Stomach (tissue), 9 donors: ENCODE data around the gene ELL2. TPM values are rescaled to one million over a fixed set of nuclear protein-coding genes. Genes with fewer than 3 reads are reported as not detected.

Source experiments
- DNase-seq, 2 donors: peaks; one replicate each; pipeline versions ENCODE4 v3.0.0 to v3.0.0-alpha.2; 2013 to 2019
- H3K27ac ChIP-seq, 5 donors: fragments of 200-600 bp in 4 of 5; sonication (generic) in 4 of 5; one replicate each; pipeline ENCODE4 v1.5.1; 2013 to 2019; ENCODE audit warnings: mild to moderate bottlenecking in 1 of 5, moderate library complexity in 1 of 5
- H3K27me3 ChIP-seq, 3 donors: fragments of 200-600 bp; sonication (generic); one replicate each; pipeline ENCODE4 v1.5.1; 2017 to 2019; ENCODE audit warnings: mixed run types in 1 of 3
- H3K36me3 ChIP-seq, 4 donors: fragments of 200-600 bp; sonication (generic); 1 replicate in 3 of 4; 2 replicates in 1 of 4; pipeline ENCODE4 v1.5.1; 2016 to 2019
- H3K4me1 ChIP-seq, 4 donors: fragments of 200-600 bp; sonication (generic); one replicate each; pipeline ENCODE4 v1.5.1; 2016 to 2019
- H3K4me3 ChIP-seq, 4 donors: fragments of 200-600 bp; sonication (generic) in 3 of 4; one replicate each; pipeline ENCODE4 v1.5.1; 2016 to 2019; ENCODE audit warnings: mild to moderate bottlenecking in 1 of 4
- H3K9me3 ChIP-seq, 4 donors: fragments of 200-600 bp; sonication (generic); one replicate each; pipeline ENCODE4 v1.5.1; 2016 to 2019
- CTCF ChIP-seq, 7 experiments: fragments of 450-650 bp in 4 of 7; fragments of 200-600 bp in 3 of 7; sonication (generic) in 3 of 7; IDR thresholded peaks; one replicate each; pipeline ENCODE4 v1.5.1; 2016 to 2019; ENCODE audit warnings: antibody characterized with exemption in 7 of 7, control low read depth in 2 of 7, mild to moderate bottlenecking in 1 of 7
- EP300 ChIP-seq: sonication (generic); formaldehyde crosslinking; IDR thresholded peaks from one replicate; pipeline ENCODE4 v1.6.1; 2017; ENCODE audit warnings: antibody characterized with exemption
- POLR2A ChIP-seq, 4 donors: fragments of 450-650 bp; IDR thresholded peaks; one replicate each; pipeline ENCODE4 v1.6.1; 2016; ENCODE audit warnings: antibody characterized with exemption in 4 of 4, control low read depth in 2 of 4, mild to moderate bottlenecking in 1 of 4, moderate library complexity in 1 of 4
- POLR2AphosphoS5 ChIP-seq, 3 donors: sonication (generic); formaldehyde crosslinking; IDR thresholded peaks; one replicate each; pipeline ENCODE4 v1.6.1; 2016; ENCODE audit warnings: antibody characterized with exemption in 3 of 3
- WGBS, 5 donors: extraction: QIAGEN DNeasy Blood & Tissue Kit in 3 of 5; methylation state at CpG; one replicate each; pipeline versions ENCODE4 v1.1.5 to v1.1.7; 2013 to 2018; 5-methylcytosine and 5-hydroxymethylcytosine counted together
- intact Hi-C: fragments of 100-400 bp; cut with DNase I; formaldehyde crosslinking; loops from one replicate; pipeline ENCODE4 v1.15.1; 2023; ENCODE audit warnings: low total_unique reads
- polyA plus RNA-seq, 3 donors: library from polyadenylated mRNA; stranded (reverse); fragments of 200-250 nt; gene quantifications; one replicate each; pipeline ENCODE4 v1.2.3, GENCODE V29; 2013
- total RNA-seq, 5 donors: library from RNA; depleted of rRNA; stranded (reverse); fragments of >200 nt; gene quantifications; one replicate each; pipeline versions ENCODE4 v1.1.0 to v1.2.3, GENCODE V29; 2014 to 2016
- donor health status: healthy with polysubstance abuse.
- donor health status: Bipolar disorder and iron deficiency.
- donor health status: healthy.

The ELL2 gene
- total and polyA plus RNA-seq, 8 donors, result 24.7 to 279 (median 98.0) TPM

- no peak for TF ChIP-seq CTCF (IDR thresholded peaks at IDR 0.05)
- TF ChIP-seq POLR2AphosphoS5 (IDR thresholded peaks at IDR 0.05), result no peak
- no peak for TF ChIP-seq POLR2A (IDR thresholded peaks at IDR 0.05)
- no peak for TF ChIP-seq EP300
- Histone ChIP-seq H3K27me3 (no peaks in the 10 kb centered on the region), H3K4me1 (peaks cover 33 to 98% (median 70%) of the 10 kb centered on the region in 4 donors), H3K9me3 (no peaks in the 10 kb centered on the region), H3K36me3 (peaks cover 0 to 26% (median 11%) of the 10 kb centered on the region in 4 donors), H3K4me3 (no peak overlapping the region), H3K27ac (no peak overlapping the region)
- DNase-seq, result no peak
- intact Hi-C loops, result no loop called here
Measured at GRCh38 chr5:95941756-95942155, 19.9 kb downstream of the ELL2 start.

DNA sequence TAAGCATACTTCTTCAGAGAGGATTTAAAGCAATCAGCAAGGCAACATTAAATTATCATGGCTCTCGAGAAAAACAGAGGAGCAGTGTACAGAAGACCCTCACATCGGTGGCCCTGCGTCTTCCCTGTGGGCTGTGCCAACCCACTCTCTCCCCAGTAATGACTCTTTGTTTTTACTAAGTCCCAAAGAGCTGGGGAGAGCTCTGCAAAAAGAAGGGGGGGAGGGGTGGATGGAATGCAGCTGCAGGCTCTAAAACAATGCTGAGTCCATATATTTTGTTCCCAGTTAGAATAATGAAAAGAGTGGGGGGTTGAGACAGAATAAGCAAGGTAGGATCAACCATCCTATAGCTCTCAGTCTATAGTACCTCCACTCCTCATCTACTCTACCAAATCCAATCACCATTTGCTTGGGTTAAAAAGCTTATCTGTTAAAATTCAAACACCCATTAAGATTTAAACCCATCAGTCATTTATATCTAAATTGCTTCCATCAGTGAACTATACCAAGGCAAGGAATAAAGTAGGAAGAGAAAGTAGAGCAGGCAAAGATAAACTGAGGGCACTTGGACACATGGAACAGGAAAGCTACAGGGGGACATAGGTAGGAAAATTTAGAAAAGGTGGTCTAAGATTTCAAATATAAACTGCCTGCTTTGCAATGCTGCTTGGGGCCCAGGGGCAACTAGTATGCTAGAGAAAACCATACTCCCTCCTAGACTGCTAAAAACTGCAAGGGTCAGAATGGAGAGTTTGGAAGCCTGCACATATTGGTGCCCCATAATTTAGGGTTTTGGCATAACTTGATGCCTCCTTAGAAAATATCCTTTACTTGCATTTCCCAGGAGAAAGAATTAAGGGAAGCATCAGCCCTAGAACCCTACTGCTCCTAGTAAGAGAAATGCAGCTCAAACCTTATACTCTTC lies 20.6 kb downstream of the ELL2 start:
- Histone ChIP-seq H3K4me1 (peaks cover 31 to 98% (median 64%) of the 10 kb centered on the region in 4 donors), H3K27me3 (no peaks in the 10 kb centered on the region), H3K27ac (peak overlapping the region in 1 of 5 donors; percentile 24), H3K36me3 (peaks cover 0 to 31% (median 14%) of the 10 kb centered on the region in 4 donors), H3K9me3 (no peaks in the 10 kb centered on the region), H3K4me3 (no peak overlapping the region)
- DNase-seq, result peak in 1 of 2 donors; percentile 37
- intact Hi-C loops, result no loop called here
- TF ChIP-seq POLR2A (IDR thresholded peaks at IDR 0.05), result no peak
- TF ChIP-seq POLR2AphosphoS5 (IDR thresholded peaks at IDR 0.05), result no peak
- no peak for TF ChIP-seq CTCF (IDR thresholded peaks at IDR 0.05)
- 60 to 68% (median 63%) methylated on average over 3 of the region's 3 CpGs for WGBS, 5 donors

- Histone ChIP-seq H3K27me3 (no peaks in the 10 kb centered on the region), H3K4me3 (no peak overlapping the region), H3K27ac (no peak overlapping the region), H3K36me3 (peaks cover 0 to 34% (median 16%) of the 10 kb centered on the region in 4 donors), H3K4me1 (peaks cover 23 to 89% (median 54%) of the 10 kb centered on the region in 4 donors), H3K9me3 (no peaks in the 10 kb centered on the region)
- TF ChIP-seq EP300, result no peak
- TF ChIP-seq CTCF (IDR thresholded peaks at IDR 0.05), result no peak
- TF ChIP-seq POLR2A (IDR thresholded peaks at IDR 0.05), result no peak
- no peak for TF ChIP-seq POLR2AphosphoS5 (IDR thresholded peaks at IDR 0.05)
- WGBS, 5 donors, result 48 to 77% (median 61%) methylated on average over 1 of the region's 1 CpG
- no peak for DNase-seq
- intact Hi-C loops, result no loop called here
Measured at GRCh38 chr5:95939465-95939864, 22.2 kb downstream of the ELL2 start.

- WGBS, 5 donors, result 93 to 96% (median 94%) methylated on average over 1 of the region's 1 CpG
- H3K36me3 ChIP-seq, result peaks cover 0 to 34% (median 16%) of the 10 kb centered on the region in 4 donors
- H3K9me3 ChIP-seq, result no peaks in the 10 kb centered on the region
- no peaks in the 10 kb centered on the region for H3K27me3 ChIP-seq
- TF ChIP-seq EP300, result no peak
- no peak for TF ChIP-seq POLR2AphosphoS5 (IDR thresholded peaks at IDR 0.05)
- TF ChIP-seq CTCF (IDR thresholded peaks at IDR 0.05), result no peak
- no peak for TF ChIP-seq POLR2A (IDR thresholded peaks at IDR 0.05)
- no peak overlapping the region for H3K4me3 ChIP-seq
- peaks cover 23 to 89% (median 54%) of the 10 kb centered on the region in 4 donors for H3K4me1 ChIP-seq
- DNase-seq, result no peak
- intact Hi-C loops, result no loop called here
- H3K27ac ChIP-seq, result no peak overlapping the region
Measured at GRCh38 chr5:95938766-95939165, 22.9 kb downstream of the ELL2 start.
